ENCODE data around the gene PHPT1. TPM values are rescaled to one million over a fixed set of nuclear protein-coding genes. Genes with fewer than 3 reads are reported as not detected.
A peak's percentile ranks its signal among the peaks of the same experiment; 100 is the strongest.

Gene PHPT1
- total and polyA plus RNA-seq, 12 donors: 310 to 650 (median 336) TPM

GRCh38 chr9:136846376-136847087, 2.7 kb upstream of the PHPT1 start:
- DNase-seq (no peak), ATAC-seq (no peak)
- intact Hi-C loops (cut with DNase I): loop anchor here in 6 of 10 donors (5.0 to 10.0 kb wide), 5 partner anchors 52 to 178 kb away; partner anchors contain the start of genes FBXW5 (in 3 of the 6), TMEM141 (in 2 of the 6), ABCA2 (in 1 of the 6) and CCDC183 (in 1 of the 6)
- no peak for TF ChIP-seq CTCF (IDR thresholded peaks at IDR 0.05)
- Histone ChIP-seq H3K9me3 (no peaks in the 10 kb centered on the region), H3K4me3 (peak overlapping the region; percentile 10 to 99 (median 80)), H3K36me3 (peaks cover 0 to 29% (median 10%) of the 10 kb centered on the region in 9 donors), H3K4me1 (peaks cover 35 to 79% (median 63%) of the 10 kb centered on the region in 9 donors), H3K27me3 (peaks cover 0 to 55% (median 29%) of the 10 kb centered on the region in 7 donors), H3K27ac (peak overlapping the region in 2 of 10 donors; percentile 93 to 95)
- WGBS, 2 donors: 4 to 12% methylated on average over 98 of the region's 98 CpGs

GRCh38 chr9:136847088-136847825, 2.0 kb upstream of the PHPT1 start:
- intact Hi-C loops (cut with DNase I): loop anchor here in 6 of 10 donors (5.0 to 10.0 kb wide), 5 partner anchors 52 to 178 kb away; partner anchors contain the start of genes FBXW5 (in 3 of the 6), TMEM141 (in 2 of the 6), ABCA2 (in 1 of the 6) and CCDC183 (in 1 of the 6)
- H3K36me3 ChIP-seq: peaks cover 0 to 33% (median 11%) of the 10 kb centered on the region in 9 donors
- peak in 7 of 8 donors; percentile 6 to 20 (median 14) for ATAC-seq
- 3 to 5% methylated on average over 63 to 75 of the region's 75 CpGs for WGBS, 2 donors
- peaks cover 31 to 72% (median 63%) of the 10 kb centered on the region in 9 donors for H3K4me1 ChIP-seq
- DNase-seq: peak; percentile 71 to 81
- no peaks in the 10 kb centered on the region for H3K9me3 ChIP-seq
- peak overlapping the region; percentile 77 to 96 (median 92) for H3K27ac ChIP-seq
- no peak for TF ChIP-seq CTCF (IDR thresholded peaks at IDR 0.05)
- peak overlapping the region; percentile 74 to 99 (median 82) for H3K4me3 ChIP-seq
- H3K27me3 ChIP-seq: peaks cover 0 to 55% (median 29%) of the 10 kb centered on the region in 7 donors

GRCh38 chr9:136847826-136848392, 1.3 kb upstream of the PHPT1 start:
- peaks cover 0 to 33% (median 11%) of the 10 kb centered on the region in 9 donors for H3K36me3 ChIP-seq
- H3K27me3 ChIP-seq: peaks cover 0 to 54% (median 29%) of the 10 kb centered on the region in 7 donors
- H3K4me1 ChIP-seq: peaks cover 26 to 67% (median 59%) of the 10 kb centered on the region in 9 donors
- ATAC-seq (peak; percentile 32 to 58 (median 48)), DNase-seq (peak; percentile 89 to 91)
- peak overlapping the region; percentile 74 to 99 (median 82) for H3K4me3 ChIP-seq
- 0 to 1% methylated on average over 48 of the region's 48 CpGs for WGBS, 2 donors
- intact Hi-C loops (cut with DNase I): loop anchor here in 6 of 10 donors (2.0 to 10.0 kb wide), 7 partner anchors 53 to 177 kb away; partner anchors contain the start of genes FBXW5 (in 4 of the 6), TMEM141 (in 3 of the 6), ABCA2 (in 1 of the 6) and C8G (in 1 of the 6)
- no peak for TF ChIP-seq CTCF (IDR thresholded peaks at IDR 0.05)
- peak overlapping the region; percentile 77 to 96 (median 92) for H3K27ac ChIP-seq
- no peaks in the 10 kb centered on the region for H3K9me3 ChIP-seq

Data from heart right ventricle (tissue), 16 donors.